ENCODE data around the gene MYO15A.
A peak's percentile ranks its signal among the peaks of the same experiment; 100 is the strongest.

The MYO15A gene, protein sequence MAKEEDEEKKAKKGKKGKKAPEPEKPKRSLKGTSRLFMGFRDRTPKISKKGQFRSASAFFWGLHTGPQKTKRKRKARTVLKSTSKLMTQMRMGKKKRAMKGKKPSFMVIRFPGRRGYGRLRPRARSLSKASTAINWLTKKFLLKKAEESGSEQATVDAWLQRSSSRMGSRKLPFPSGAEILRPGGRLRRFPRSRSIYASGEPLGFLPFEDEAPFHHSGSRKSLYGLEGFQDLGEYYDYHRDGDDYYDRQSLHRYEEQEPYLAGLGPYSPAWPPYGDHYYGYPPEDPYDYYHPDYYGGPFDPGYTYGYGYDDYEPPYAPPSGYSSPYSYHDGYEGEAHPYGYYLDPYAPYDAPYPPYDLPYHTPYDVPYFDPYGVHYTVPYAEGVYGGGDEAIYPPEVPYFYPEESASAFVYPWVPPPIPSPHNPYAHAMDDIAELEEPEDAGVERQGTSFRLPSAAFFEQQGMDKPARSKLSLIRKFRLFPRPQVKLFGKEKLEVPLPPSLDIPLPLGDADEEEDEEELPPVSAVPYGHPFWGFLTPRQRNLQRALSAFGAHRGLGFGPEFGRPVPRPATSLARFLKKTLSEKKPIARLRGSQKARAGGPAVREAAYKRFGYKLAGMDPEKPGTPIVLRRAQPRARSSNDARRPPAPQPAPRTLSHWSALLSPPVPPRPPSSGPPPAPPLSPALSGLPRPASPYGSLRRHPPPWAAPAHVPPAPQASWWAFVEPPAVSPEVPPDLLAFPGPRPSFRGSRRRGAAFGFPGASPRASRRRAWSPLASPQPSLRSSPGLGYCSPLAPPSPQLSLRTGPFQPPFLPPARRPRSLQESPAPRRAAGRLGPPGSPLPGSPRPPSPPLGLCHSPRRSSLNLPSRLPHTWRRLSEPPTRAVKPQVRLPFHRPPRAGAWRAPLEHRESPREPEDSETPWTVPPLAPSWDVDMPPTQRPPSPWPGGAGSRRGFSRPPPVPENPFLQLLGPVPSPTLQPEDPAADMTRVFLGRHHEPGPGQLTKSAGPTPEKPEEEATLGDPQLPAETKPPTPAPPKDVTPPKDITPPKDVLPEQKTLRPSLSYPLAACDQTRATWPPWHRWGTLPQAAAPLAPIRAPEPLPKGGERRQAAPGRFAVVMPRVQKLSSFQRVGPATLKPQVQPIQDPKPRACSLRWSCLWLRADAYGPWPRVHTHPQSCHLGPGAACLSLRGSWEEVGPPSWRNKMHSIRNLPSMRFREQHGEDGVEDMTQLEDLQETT (N-terminal part only)

DNA sequence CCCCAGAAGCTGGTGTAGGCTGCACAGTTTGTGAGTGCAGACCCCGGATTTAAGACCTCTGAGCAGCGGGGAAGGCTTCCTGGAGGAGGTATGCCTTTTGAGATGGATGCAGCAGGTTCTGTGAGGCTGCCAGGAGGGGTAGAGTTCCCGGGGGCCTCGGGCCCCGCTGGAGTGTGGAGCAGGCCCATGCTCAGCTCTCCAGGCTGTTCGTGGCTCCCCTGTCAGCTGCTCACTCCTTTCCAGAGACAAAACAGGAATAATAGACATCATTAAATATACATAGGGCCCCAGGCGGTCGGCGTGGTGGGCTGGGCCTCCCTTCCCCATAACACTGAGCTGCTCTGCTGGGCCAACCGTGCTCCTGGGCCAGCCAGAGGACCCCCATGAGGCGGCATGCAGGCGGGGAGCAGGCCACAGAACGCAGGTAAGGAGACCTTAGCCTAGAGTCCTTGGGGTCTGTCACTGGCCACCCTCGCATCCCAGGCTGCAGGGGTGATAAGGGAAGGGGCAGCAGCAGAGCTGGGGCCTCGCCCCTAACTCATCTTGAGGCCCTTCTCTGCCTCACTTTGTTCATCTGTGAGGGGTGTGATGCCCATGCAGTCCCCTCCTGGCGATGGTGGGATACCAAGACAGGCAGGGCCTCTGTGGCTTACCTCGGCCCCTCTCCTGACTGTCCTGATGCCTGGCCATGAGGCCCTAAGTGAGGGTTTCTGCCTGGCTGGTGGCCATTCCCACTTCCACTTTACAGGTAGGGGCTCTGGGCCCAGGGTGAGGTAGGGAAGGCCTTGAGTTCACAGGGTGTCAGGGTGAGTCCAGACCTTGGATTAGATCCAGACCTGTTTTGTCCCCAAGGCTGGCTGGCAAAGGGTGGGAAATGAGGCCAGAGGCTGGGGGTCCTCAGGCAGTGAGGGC is at the start of gene MYO15A:
Gene MYO15A, plus strand, starts transcription at position 356 of the 912 bp plus-strand sequence. CDS start 10,045 bp downstream, outside the sequence.
- no peak for DNase-seq

DNA sequence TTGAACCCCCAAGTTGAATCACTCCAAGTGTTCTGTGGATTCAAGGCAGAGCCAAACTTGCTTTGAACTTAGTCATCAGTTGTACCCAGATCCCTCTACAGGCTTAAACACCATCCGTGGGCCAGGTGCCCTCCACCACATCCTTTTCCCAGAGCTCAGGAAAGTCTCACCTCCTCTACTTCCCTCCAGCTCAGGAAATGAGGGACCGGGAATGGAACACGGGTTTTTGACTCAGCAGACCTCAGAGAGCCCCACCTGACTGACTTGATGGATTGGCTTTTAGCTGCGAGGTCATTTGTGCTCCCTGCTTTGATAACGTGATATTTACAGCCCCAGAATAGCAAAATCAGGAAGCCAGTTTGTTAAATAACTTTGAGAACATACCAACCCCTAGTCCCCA is 49.3 kb upstream of the MYO15A start:
- no peak for DNase-seq

DNA sequence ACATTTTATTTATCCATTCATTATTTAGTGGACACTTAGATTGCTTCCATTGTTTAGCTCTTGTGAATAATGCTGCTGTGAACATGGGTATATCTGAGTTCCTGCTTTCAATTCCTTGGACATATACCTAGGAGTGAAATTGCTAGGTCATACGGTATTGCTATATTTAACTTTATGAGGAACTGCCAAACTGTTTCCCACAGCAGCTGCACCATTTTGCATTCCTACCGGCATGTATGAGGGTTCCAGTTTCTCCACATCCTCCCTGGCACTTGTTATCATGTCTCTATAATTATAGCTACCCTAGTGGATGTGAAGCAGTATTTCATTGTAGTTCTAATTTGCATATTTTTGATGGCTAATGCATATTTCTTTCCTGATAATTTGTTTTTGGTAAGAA is 44.5 kb upstream of the MYO15A start:
- DNase-seq = no peak

DNA sequence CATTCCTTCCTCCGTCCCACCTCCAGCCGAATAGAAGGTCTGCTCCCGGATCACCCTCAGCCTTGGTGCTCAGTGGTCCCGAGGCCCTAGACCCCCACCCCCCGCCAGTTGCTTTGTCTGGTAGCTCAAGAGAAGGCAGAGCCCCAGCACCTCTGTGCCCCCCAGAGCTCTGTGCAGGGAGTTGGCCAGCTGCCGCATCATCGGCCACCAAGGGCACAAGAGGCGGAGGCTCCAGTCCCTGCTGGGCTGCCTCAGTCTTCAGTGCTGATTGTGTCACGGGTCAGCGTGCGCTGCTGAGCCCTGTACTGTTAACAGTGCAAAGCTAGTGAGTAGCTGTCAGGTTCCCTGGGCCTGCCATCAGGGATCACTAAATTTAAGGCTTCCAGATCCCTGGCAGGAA is 43.0 kb upstream of the MYO15A start:
- DNase-seq = no peak

DNA sequence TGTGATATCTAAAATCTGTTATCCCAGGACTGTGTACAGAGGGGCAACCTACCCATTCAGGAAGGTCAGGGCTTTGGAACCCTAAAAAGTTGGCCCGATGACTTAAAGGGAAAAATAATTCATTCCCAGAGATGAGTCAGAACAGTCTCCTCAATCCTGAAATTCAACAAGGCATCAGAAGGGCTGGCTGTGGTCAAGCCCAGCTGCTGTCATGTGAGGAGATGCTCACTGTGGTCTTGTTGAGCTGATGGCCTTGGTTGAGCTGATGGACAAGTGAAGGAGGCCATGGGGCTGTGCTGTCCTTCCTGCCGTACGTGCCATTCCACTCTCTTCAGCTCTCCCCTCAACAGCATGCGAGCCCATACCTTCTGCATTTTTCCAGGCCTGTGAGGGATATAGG is 41.7 kb upstream of the MYO15A start:
- no peak for DNase-seq

DNA sequence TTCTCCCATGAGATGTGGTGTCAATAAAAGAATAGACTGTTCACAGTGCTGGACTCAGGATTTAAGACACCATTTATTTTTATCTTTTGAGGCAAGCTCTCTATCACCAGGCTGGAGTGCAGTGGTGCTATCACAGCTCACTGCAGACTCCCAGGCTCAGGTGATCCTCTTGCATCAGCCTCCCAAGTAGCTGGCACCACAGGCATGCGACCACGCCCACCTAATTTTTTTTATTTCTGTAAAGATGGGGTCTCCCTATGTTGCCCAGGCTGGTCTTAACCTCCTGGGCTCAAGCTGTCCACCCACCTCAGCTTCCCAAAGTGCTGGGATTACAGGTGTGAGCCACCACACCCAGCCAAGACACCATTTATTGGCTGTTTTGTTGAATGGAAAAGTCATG is 39.5 kb upstream of the MYO15A start:
- no peak for DNase-seq

DNA sequence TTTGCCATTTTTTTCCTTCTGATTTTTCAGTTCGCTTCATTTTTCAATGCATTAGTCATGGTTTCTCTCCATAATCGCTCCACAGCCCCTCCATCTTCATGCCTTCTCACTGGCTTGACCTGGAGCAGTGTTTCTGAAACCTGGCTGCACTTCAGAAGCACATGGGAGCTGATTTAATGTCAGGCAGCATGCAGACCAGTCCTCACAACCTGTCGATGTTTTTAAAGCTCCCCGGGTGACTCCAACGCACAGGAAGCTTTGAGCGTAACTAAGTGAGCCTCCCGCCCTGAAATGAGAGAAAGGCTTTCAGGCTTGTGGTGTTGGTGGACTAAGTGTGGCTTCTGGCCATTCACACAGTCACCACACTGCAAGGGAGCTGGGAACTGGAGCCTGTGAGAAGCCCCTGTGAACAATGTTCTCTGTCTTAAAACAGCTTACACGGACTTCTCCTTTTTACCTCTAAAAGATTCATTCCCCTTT is 37.7 kb upstream of the MYO15A start:
- DNase-seq = peak; percentile 8

DNA sequence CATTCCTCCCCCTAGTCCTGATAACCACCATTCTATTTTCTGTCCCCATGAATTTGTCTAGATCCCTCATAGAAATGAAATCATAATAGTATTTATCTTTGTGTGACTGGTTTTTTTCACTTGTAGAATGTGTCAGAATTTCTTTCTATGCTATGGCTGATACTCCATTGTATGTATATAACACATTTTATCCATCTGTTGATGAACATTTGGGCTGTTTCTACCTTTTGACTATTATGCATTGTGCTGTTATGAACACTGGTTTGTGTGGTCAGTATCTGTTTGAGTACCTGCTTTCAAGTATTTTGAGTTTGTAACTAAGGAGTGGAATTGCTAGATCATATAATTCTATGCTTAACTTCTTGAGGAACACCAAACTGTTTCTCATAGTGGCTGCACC is 36.8 kb upstream of the MYO15A start:
- no peak for DNase-seq

DNA sequence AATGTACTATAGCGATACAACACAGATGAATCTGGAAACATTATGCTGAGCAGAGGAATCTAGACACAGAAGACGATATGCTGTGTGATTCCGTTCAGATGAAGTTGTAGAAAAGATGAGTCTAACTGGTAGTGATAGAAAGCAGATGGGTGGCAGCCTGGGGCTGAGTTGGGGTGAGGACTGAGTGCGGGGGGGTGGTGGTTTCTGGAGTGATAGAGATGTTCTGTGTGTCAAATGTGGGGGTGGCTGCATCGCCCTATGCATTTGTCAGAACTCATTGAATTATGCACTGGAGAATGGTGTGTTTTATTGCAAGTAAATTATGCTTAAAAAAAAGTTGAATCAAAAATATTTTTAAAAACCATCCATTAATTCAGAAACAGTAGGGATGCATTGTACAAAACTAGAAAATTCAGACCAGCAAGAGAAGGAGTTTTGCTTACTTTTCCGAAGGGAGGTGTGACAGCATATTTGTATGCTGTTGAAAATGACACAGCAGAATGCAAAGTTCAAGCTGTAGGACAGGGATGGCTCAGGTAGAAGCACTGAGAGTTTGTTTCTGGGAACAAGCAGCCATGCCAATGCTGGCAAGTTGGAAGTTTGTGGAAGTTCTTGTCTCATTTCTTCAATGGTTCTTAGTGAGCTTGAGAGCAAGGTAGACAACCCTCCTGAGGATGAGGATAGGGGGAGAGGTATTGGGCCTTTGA is 33.8 kb upstream of the MYO15A start:
- DNase-seq = no peak

DNA sequence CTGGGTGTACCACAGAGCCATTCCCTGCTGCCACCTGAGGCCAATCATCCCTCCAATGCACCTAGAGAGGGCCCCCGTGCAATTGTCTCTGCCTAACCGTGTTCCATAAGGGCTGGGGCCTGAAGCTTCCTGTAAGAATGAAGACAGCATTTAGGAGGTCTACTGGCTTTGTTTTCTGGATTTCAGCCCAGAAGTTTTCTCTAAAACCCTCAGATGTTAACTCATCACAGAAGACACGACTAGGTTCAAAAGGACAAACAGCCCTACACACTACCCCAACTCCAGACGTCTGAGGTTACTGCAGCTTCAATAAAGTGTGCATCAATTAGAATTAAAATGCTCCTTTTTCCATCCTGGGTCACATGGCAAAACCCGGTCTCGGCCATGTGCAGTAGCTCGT is 31.6 kb upstream of the MYO15A start:
- no peak for DNase-seq

DNA sequence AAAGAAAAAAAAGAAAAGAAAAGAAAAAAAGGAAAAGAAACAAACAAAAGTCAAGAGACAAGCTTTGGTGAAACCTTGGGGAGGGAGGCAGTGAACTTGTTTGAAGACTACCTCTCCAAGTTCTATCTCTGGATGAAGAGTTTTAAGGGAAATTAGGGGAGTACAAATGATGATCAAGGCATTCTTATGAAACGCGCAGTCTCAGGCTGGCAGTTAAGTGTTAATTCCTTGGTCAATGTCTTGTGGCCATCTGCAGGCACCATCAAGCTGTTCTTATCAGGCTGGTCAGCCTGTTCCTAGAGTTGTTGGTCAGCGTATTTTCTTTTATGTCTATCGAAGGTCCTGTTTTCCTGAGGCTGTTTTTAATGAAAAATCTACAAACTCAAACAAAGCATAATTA is 29.0 kb upstream of the MYO15A start:
- no peak for DNase-seq

DNA sequence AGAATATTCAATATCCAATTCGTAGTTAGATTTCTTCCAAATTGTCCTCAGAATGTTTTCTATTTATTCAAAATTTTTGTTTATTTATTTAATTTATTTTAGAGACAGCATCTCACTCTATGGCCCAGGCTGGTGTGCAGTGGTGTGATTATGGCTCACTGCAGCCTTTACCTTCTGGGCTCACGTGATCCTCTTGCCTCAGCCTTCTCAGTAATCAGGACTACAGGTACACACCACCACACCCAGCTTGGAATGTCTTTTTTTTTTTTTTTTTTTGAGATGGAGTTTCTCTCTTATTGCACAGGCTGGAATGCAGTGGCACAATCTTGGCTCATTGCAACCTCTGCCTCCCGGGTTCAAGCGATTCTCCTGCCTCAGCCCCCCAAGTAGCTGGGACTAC is 24.3 kb upstream of the MYO15A start:
- DNase-seq = no peak

DNA sequence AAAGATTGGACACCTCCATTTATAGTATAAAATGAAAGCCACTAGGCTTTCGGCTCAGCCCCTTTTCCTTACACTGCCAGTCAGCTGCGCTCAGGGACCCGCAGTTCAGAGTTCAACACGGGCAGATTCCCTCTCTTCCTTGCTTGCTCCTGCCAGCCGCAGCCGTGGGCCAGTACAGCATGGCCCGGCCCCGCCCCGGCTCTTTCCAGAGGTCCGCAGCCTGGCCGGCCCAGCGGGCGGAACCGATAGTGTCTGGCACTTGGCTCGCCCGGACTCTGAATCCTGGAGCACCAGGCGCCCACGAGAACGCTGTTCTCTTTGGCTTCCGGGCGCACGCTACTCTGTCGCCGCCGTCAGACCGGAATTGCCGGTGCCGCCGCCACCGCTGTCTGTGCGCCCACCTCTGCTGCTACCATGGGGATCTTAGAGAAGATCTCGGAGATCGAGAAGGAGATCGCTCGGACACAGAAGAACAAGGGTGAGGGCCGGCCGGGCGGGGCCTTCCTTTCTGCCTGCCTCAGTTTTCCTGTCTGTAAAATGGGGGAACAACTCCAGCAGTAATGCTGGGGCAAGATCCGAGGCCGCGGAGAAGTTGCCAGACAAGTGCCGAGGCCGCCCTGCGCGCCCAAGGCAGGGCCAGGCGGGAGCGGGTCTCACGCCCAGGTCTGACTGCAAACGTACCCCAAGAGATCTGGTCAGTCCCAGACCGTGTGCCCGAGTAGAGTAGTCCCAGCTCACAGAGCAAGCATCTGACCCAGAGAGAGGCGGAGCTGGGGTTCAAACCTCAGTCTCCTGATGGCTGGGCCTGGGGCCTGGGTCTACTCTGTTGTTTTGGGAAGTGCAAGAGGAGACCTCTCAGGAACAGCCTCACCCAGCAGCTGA is 20.7 kb upstream of the MYO15A start, which contains the start of gene DRG2:
Gene DRG2, plus strand, starts transcription at position 339 of the 882 bp plus-strand sequence. Its CDS starts 76 bp downstream, at position 415.
- peak; percentile 92 for DNase-seq

DNA sequence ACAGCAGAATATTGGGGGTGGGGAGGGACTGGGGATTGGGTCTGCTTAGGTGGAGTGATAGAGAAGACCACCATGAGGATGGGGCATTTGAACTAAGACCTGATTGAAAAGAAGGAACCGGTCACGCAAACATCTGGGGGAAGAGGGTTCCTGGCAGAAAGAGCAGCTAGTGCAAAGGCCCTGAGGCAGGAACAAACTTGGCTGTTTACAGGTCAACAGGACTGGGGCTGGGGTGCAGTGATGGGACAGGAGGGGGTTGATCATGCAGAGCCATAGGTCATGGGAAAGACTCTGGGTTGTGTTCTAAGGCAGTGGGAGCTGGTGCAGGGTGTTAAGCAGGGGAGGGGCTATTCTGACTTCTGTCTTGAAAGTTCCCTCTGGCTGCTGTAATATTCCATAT is 18.9 kb upstream of the MYO15A start:
- no peak for DNase-seq

DNA sequence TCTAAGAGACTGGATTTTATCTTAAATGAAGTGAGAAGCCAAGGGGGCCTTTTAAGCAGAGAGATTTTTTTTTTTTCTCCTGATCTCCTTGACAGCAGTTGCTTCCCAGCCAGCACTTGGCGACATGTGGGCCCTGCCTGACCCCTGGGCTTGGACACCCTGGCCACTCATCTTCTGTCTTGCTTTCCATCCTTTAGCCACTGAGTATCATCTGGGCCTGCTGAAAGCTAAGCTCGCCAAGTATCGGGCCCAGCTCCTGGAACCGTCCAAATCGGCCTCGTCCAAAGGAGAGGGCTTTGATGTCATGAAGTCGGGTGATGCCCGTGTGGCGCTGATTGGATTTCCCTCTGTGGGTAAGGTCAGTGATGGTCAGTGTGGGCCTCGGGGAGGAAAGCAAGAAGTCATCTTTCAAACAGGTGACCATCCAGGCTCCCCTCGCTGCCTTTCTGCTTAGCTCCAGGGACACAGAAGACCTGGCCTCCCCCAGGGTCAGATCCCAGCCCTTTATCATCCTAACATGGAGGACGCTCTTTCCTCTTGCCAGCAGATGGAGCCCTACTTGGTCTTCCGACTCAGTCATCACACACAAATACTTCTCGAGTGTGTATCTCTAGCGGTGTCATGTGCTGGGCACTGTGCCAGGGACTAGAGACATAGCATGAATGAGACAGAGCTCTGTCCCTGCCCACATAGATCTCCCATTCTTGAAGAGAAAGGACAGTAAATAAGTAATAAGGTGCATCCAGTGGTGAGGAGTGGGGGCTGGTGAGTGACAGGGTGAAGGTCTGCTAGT is 14.7 kb upstream of the MYO15A start:
- peak; percentile 66 for DNase-seq

DNA sequence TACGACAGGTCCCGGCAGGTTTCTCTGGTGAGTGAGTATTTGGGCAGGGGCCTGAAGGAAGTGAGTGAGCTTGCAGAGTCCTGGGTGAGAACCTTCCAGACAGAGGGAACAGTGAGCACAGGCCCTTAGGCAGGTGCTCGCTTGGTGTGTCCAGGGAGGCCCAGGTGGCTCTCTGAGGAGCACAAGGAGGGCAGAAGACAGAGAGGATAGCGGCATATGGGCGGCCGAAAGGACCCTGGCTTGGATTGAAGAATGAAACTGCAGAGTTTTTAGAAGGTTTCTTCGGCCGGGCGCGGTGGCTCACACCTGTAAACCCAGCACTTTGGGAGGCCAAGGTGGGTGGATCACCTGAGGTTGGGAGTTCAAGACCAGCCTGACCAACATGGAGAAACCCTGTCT is 14.1 kb upstream of the MYO15A start:
- no peak for DNase-seq

DNA sequence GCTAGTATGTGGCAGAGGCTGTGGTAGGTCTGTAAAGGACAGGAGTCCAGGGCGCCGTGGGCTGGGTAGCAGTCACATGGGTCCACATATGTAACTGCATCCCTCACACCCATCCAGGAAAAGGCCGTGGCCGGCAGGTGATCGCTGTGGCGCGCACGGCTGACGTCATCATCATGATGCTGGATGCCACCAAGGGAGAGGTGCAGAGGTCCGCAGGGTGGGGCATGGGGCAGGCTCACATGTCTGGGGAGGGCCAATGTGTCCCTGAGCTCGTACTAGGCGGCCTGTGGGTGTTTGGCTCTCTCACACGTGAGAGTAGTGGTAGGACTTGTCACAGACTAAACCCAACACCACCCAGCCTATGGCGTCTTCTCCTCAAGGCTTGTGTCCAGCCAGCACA is 9.0 kb upstream of the MYO15A start:
- no peak for DNase-seq

DNA sequence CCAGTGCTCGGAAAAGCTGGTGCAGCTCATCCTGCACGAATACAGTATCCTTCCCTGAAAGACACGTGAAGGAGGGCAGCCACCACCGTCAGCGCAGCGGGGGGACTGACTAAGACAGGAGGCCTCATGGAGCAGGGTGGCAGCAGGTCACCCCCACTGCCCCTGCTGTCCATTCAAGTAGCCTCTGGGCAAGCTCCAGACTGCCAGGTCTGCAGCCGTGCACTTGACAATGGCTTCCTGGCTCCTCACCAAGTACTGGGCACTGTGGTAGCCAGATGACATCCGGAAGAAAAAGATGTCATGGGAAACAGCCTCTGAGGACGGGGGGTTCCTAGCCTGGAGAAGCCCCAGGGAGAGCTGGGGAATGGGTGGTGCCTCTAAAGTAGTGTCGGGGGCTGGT is 7.9 kb upstream of the MYO15A start:
- DNase-seq = no peak

DNA sequence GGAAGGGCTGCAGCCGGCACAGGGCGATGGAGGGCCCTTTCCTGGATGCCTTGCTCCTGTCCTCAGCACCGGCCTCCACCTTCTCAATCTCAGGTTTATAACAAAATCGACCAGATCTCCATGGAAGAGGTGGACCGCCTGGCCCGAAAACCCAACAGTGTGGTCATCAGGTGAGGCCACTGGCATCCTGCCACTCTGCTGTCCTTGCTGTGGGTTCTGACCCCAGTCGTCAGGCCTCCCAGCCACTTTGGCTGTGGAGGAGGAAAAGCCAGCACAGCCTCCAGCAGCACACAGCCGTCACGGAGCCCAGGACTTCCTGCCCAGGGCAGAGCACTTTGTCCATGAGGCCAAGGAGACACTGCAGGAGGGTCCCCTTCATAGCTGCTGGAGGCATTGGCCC is 6.7 kb upstream of the MYO15A start:
- DNase-seq = no peak

Measured in NCI-H510A treated with DMSO at 0.1 percent for 48 hours (cell line).